Liver (tissue), 9 donors: Measurements from ENCODE around the gene NADSYN1. TPM values are rescaled to one million over a fixed set of nuclear protein-coding genes. Genes with fewer than 3 reads are reported as not detected.

ENCODE experiments used
- DNase-seq: peaks from one replicate; pipeline ENCODE4 v3.0.0-alpha.2; 2017; ENCODE audit warnings: low spot score
- H3K27ac ChIP-seq, 2 donors: one replicate each; pipeline ENCODE4 v1.7.0; 2013; ENCODE audit warnings: inconsistent platforms in 2 of 2, low read length in 2 of 2, control low read depth in 1 of 2, low read depth in 1 of 2, mild to moderate bottlenecking in 1 of 2
- H3K27me3 ChIP-seq, 4 donors: one replicate each; pipeline versions ENCODE4 v1.6.1 to v1.7.0; 2013; ENCODE audit warnings: low read length in 3 of 4, inconsistent platforms in 1 of 4, mild to moderate bottlenecking in 1 of 4, moderate library complexity in 1 of 4; ENCODE audit not compliant: control insufficient read depth in 4 of 4, insufficient read depth in 4 of 4
- H3K36me3 ChIP-seq, 4 donors: one replicate each; pipeline versions ENCODE4 v1.6.1 to v1.7.0; 2013; ENCODE audit warnings: low read length in 3 of 4, mild to moderate bottlenecking in 3 of 4, low read depth in 1 of 4, moderate library complexity in 1 of 4; ENCODE audit not compliant: control insufficient read depth in 4 of 4, insufficient read depth in 3 of 4
- H3K4me1 ChIP-seq, 4 donors: one replicate each; pipeline versions ENCODE4 v1.6.1 to v1.7.0; 2013; ENCODE audit warnings: low read length in 3 of 4, mild to moderate bottlenecking in 3 of 4, moderate library complexity in 1 of 4; ENCODE audit not compliant: control insufficient read depth in 4 of 4, insufficient read depth in 4 of 4
- H3K4me3 ChIP-seq, 3 donors: one replicate each; pipeline versions ENCODE4 v1.6.1 to v1.7.0; 2013; ENCODE audit warnings: low read length in 3 of 3, control low read depth in 1 of 3, low read depth in 1 of 3, mild to moderate bottlenecking in 1 of 3
- H3K9ac ChIP-seq, 2 donors: one replicate each; pipeline ENCODE4 v1.7.0; 2013; ENCODE audit warnings: low read length in 2 of 2, mild to moderate bottlenecking in 2 of 2, moderate library complexity in 2 of 2, control low read depth in 1 of 2, low read depth in 1 of 2
- H3K9me3 ChIP-seq, 4 donors: one replicate each; pipeline versions ENCODE4 v1.6.1 to v1.7.0; 2013; ENCODE audit warnings: low read length in 3 of 4; ENCODE audit not compliant: control insufficient read depth in 4 of 4
- EGR1 ChIP-seq, 2 donors: IDR thresholded peaks; 2 replicates each; pipeline ENCODE4 v1.6.1; 2016 to 2018; ENCODE audit warnings: antibody characterized with exemption in 2 of 2, low read depth in 2 of 2
- GABPA ChIP-seq, 2 donors: IDR thresholded peaks in 1 of 2; conservative IDR thresholded peaks in 1 of 2; 2 replicates each; pipeline ENCODE4 v1.6.1; 2016; ENCODE audit warnings: antibody characterized with exemption in 2 of 2, mild to moderate bottlenecking in 1 of 2, moderate library complexity in 1 of 2
- HNF4A ChIP-seq, 2 donors: conservative IDR thresholded peaks; 2 replicates each; pipeline ENCODE4 v1.6.1; 2016; ENCODE audit warnings: antibody characterized with exemption in 2 of 2, mild to moderate bottlenecking in 2 of 2
- HNF4G ChIP-seq: IDR thresholded peaks from 2 replicates; pipeline ENCODE4 v1.6.1; 2016; ENCODE audit warnings: antibody characterized with exemption
- NR2F2 ChIP-seq: IDR thresholded peaks from 2 replicates; pipeline ENCODE4 v1.6.1; 2016; ENCODE audit warnings: antibody characterized with exemption
- RAD21 ChIP-seq, 2 donors: IDR thresholded peaks; 2 replicates each; pipeline ENCODE4 v1.6.1; 2016; ENCODE audit warnings: antibody characterized with exemption in 2 of 2, mild to moderate bottlenecking in 2 of 2
- RXRA ChIP-seq, 2 donors: IDR thresholded peaks; 2 replicates each; pipeline ENCODE4 v1.6.1; 2017 to 2018; ENCODE audit warnings: antibody characterized with exemption in 2 of 2, mild to moderate bottlenecking in 1 of 2
- YY1 ChIP-seq: IDR thresholded peaks from 2 replicates; pipeline ENCODE4 v1.6.1; 2016; ENCODE audit warnings: antibody characterized with exemption, mild to moderate bottlenecking
- WGBS: extraction: QIAGEN DNeasy Blood & Tissue Kit; methylation state at CpG from one replicate; pipeline ENCODE4 v1.1.7; 2013; 5-methylcytosine and 5-hydroxymethylcytosine counted together
- polyA plus RNA-seq, 2 donors: library from polyadenylated mRNA; stranded (reverse) in 1 of 2; unstranded in 1 of 2; fragments of 200-250 nt in 1 of 2; fragments of >200 nt in 1 of 2; fragmentation: Nextera tagmentation in 1 of 2; extraction: Ambion mirVana in 1 of 2; gene quantifications; one replicate each; pipeline versions ENCODE4 v1.2.1 to v1.2.3, GENCODE V29; 2013 to 2015
- total RNA-seq, 2 donors: library from RNA; depleted of rRNA; stranded (reverse); fragments of >200 nt; gene quantifications; one replicate each; pipeline ENCODE4 v1.2.3, GENCODE V29; 2014
- TF ChIP-seq, protein P1 (sequence below): IDR thresholded peaks from 2 replicates; pipeline ENCODE4 v1.6.1; 2016; ENCODE audit warnings: antibody characterized with exemption, mild to moderate bottlenecking
- TF ChIP-seq, protein P2 (sequence below): fragments of 150-350 bp; IDR thresholded peaks from 2 replicates; pipeline ENCODE4 v1.5.1; 2017; ENCODE audit warnings: improper control_type of control experiment, low read depth, low read length; ENCODE audit not compliant: missing input control
- donor health status: healthy.
- donor health status: healthy.
- donor health status: healthy.
- donor health status: healthy.
- donor health status: healthy.

Gene NADSYN1
- total and polyA plus RNA-seq, 4 donors, result 16.6 to 33.6 (median 22.2) TPM

DNA sequence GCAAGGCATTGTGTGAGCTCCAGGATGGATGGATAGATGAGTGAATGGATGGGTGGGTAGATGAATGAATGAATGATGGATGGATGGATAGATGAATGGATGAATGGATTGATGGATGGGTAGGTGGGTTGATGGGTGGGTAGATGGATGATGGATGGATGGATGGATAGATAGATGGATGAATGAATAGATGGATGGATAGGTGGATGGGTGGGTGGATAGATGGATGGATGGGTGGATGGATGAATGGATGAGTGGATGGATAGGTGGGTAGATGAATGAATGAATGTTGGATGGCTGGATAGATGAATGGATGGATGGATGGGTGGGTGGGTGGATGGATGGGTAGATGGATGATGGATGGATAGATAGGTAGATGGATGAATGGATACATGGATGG, 38.4 kb upstream of the NADSYN1 start:
- DNase-seq, result no peak
- no peak overlapping the region for H3K9ac ChIP-seq
- no peak for TF ChIP-seq HNF4A (conservative IDR thresholded peaks at IDR 0.05)
- TF ChIP-seq NR2F2, result no peak
- no peaks in the 10 kb centered on the region for H3K36me3 ChIP-seq
- no peak overlapping the region for H3K4me3 ChIP-seq
- H3K4me1 ChIP-seq, result no peaks in the 10 kb centered on the region
- H3K27ac ChIP-seq, result no peak overlapping the region
- no peaks in the 10 kb centered on the region for H3K9me3 ChIP-seq
- H3K27me3 ChIP-seq, result no peaks in the 10 kb centered on the region

DNA sequence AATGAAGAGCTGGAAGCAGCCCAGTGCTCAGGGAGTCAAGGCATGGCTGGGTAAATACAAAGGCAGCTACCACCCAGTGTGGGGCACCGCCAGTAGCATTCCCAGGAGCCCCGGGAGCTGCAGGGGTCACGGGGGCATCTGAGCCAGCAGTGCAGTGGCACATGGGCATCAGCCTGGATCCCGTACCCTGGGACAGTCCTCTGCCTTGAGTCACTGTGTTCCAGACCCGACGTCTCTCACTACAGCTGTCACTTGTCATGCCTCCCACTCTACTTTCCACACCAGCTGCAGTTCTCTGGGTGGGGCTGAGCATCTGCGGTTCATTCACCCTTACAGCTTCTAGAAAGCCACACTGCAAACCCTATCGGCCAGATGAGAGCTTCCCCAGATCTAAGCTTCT, 34.4 kb upstream of the NADSYN1 start:
- DNase-seq, result no peak
- Histone ChIP-seq H3K36me3 (no peaks in the 10 kb centered on the region), H3K9ac (no peak overlapping the region), H3K4me1 (peaks cover 0 to 14% (median 10%) of the 10 kb centered on the region in 4 donors), H3K9me3 (no peaks in the 10 kb centered on the region), H3K4me3 (no peak overlapping the region), H3K27me3 (no peaks in the 10 kb centered on the region), H3K27ac (no peak overlapping the region)
- TF ChIP-seq EGR1 (IDR thresholded peaks at IDR 0.05; ENCODE audit: low read depth in 2 of 2), result no peak
- TF ChIP-seq GABPA (IDR thresholded peaks at IDR 0.05 in 1 of 2, conservative IDR thresholded peaks at IDR 0.05 in 1 of 2), result no peak
- WGBS, result 81% methylated on average over 8 of the region's 8 CpGs

DNA sequence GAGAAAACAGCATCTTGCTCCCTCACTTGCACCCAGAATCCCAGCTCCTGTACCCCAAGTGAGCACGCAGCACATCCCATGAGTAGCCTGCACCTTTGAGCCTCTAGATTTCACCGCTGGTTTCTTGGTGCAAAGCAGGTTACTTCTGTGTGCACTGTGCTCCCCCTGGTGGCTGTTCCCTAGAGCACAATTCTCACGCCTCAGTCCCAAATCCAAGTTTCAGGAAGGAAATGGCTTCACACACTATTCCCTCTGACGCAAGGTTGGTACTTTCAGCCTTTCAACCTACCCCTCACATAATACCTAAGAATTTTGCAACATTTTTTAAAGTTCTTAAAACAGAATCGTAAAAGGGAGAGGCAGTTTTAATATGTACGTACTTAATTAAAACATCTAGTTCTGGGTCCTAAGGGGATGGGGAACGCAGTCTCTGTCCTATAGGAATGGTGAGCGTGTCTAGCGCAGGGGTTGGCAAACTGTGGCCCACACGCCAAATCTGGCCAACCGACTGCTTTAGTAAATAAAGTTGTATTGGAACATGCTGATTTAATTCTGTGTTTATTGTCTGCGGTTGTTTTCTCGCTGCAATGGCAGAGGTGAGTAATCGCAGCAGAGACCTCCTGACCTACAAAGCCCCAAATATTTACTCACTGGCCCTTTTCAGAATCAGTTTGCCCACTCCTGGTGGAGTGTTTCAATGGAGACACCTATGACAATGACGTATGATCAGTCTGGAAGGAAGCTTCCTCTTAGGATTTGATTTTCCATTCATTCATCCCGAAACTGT, 32.4 kb upstream of the NADSYN1 start:
- no peak for DNase-seq
- WGBS, result 41% methylated on average over 16 of the region's 16 CpGs
- Histone ChIP-seq H3K4me3 (no peak overlapping the region), H3K27me3 (no peaks in the 10 kb centered on the region), H3K36me3 (no peaks in the 10 kb centered on the region), H3K27ac (peak overlapping the region; percentile 68 to 72), H3K4me1 (peaks cover 0 to 14% (median 10%) of the 10 kb centered on the region in 4 donors), H3K9ac (no peak overlapping the region), H3K9me3 (no peaks in the 10 kb centered on the region)
- peak; percentile 25 for TF ChIP-seq YY1
- no peak for TF ChIP-seq NR2F2
- no peak for TF ChIP-seq HNF4G
- TF ChIP-seq, protein P1, sequence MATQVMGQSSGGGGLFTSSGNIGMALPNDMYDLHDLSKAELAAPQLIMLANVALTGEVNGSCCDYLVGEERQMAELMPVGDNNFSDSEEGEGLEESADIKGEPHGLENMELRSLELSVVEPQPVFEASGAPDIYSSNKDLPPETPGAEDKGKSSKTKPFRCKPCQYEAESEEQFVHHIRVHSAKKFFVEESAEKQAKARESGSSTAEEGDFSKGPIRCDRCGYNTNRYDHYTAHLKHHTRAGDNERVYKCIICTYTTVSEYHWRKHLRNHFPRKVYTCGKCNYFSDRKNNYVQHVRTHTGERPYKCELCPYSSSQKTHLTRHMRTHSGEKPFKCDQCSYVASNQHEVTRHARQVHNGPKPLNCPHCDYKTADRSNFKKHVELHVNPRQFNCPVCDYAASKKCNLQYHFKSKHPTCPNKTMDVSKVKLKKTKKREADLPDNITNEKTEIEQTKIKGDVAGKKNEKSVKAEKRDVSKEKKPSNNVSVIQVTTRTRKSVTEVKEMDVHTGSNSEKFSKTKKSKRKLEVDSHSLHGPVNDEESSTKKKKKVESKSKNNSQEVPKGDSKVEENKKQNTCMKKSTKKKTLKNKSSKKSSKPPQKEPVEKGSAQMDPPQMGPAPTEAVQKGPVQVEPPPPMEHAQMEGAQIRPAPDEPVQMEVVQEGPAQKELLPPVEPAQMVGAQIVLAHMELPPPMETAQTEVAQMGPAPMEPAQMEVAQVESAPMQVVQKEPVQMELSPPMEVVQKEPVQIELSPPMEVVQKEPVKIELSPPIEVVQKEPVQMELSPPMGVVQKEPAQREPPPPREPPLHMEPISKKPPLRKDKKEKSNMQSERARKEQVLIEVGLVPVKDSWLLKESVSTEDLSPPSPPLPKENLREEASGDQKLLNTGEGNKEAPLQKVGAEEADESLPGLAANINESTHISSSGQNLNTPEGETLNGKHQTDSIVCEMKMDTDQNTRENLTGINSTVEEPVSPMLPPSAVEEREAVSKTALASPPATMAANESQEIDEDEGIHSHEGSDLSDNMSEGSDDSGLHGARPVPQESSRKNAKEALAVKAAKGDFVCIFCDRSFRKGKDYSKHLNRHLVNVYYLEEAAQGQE, result no peak
- TF ChIP-seq HNF4A (conservative IDR thresholded peaks at IDR 0.05), result peak; percentile 55 to 63
- peak; percentile 31 to 46 for TF ChIP-seq RXRA (IDR thresholded peaks at IDR 0.05)
- TF ChIP-seq, protein P2, sequence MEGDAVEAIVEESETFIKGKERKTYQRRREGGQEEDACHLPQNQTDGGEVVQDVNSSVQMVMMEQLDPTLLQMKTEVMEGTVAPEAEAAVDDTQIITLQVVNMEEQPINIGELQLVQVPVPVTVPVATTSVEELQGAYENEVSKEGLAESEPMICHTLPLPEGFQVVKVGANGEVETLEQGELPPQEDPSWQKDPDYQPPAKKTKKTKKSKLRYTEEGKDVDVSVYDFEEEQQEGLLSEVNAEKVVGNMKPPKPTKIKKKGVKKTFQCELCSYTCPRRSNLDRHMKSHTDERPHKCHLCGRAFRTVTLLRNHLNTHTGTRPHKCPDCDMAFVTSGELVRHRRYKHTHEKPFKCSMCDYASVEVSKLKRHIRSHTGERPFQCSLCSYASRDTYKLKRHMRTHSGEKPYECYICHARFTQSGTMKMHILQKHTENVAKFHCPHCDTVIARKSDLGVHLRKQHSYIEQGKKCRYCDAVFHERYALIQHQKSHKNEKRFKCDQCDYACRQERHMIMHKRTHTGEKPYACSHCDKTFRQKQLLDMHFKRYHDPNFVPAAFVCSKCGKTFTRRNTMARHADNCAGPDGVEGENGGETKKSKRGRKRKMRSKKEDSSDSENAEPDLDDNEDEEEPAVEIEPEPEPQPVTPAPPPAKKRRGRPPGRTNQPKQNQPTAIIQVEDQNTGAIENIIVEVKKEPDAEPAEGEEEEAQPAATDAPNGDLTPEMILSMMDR, result peak; percentile 87
- peak; percentile 93 to 95 for TF ChIP-seq RAD21 (IDR thresholded peaks at IDR 0.05)
